SK-N-SH (cell line): ENCODE results near the gene KIF25.

Source experiments
- CHD2 ChIP-seq: fragments of 150-350 bp; IDR thresholded peaks from 2 replicates; pipeline ENCODE4 v1.6.1; 2018; ENCODE audit warnings: low read length; ENCODE audit not compliant: partially characterized antibody
- EP300 ChIP-seq, 2 experiments: IDR thresholded peaks; 2 replicates each; pipeline versions ENCODE4 v1.4.0 to v1.6.1; 2012; ENCODE audit warnings: borderline replicate concordance in 1 of 2, low read depth in 1 of 2, low read length in 1 of 2
- EZH2phosphoT487 ChIP-seq: fragments of 200-600 bp; sonication (generic); IDR thresholded peaks from 2 replicates; pipeline ENCODE4 v1.6.1; 2017; ENCODE audit warnings: low read depth, mixed run types, mild to moderate bottlenecking, antibody characterized with exemption, moderate library complexity, borderline replicate concordance
- MAX ChIP-seq: IDR thresholded peaks from 2 replicates; pipeline ENCODE4 v1.4.0; 2012; ENCODE audit warnings: low read depth
- NRF1 ChIP-seq: IDR thresholded peaks from 2 replicates; pipeline ENCODE4 v1.6.1; 2012; ENCODE audit warnings: low read depth, mild to moderate bottlenecking, low read length
- POLR2AphosphoS5 ChIP-seq: IDR thresholded peaks from 2 replicates; pipeline ENCODE4 v1.6.1; 2012; ENCODE audit warnings: low read depth, low read length
- RAD21 ChIP-seq: IDR thresholded peaks from 2 replicates; pipeline ENCODE4 v1.6.1; 2012; ENCODE audit warnings: mild to moderate bottlenecking, low read length
- RCOR1 ChIP-seq: fragments of 150-350 bp; IDR thresholded peaks from 2 replicates; pipeline ENCODE4 v1.6.1; 2017; ENCODE audit warnings: antibody characterized with exemption, low read length
- USF2 ChIP-seq: fragments of 150-350 bp; IDR thresholded peaks from 2 replicates; pipeline ENCODE4 v1.6.1; 2017; ENCODE audit warnings: antibody characterized with exemption, low read length, low read depth, borderline replicate concordance
- TF ChIP-seq, protein P1 (sequence below): fragments of 200-600 bp; sonication (generic); IDR thresholded peaks from 2 replicates; pipeline ENCODE4 v1.6.1; 2017; ENCODE audit warnings: antibody characterized with exemption, mild to moderate bottlenecking, moderate library complexity
- TF ChIP-seq, protein P2 (sequence below): IDR thresholded peaks from 2 replicates; pipeline ENCODE4 v1.4.0; 2012; ENCODE audit warnings: low read depth, borderline replicate concordance

GRCh38 chr6:167996424-167997199 lies 859 bp upstream of the KIF25 start:
- TF ChIP-seq, protein P1, sequence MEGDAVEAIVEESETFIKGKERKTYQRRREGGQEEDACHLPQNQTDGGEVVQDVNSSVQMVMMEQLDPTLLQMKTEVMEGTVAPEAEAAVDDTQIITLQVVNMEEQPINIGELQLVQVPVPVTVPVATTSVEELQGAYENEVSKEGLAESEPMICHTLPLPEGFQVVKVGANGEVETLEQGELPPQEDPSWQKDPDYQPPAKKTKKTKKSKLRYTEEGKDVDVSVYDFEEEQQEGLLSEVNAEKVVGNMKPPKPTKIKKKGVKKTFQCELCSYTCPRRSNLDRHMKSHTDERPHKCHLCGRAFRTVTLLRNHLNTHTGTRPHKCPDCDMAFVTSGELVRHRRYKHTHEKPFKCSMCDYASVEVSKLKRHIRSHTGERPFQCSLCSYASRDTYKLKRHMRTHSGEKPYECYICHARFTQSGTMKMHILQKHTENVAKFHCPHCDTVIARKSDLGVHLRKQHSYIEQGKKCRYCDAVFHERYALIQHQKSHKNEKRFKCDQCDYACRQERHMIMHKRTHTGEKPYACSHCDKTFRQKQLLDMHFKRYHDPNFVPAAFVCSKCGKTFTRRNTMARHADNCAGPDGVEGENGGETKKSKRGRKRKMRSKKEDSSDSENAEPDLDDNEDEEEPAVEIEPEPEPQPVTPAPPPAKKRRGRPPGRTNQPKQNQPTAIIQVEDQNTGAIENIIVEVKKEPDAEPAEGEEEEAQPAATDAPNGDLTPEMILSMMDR: no peak
- TF ChIP-seq RAD21 (peak; percentile 24; the same call in 1 of the 2 replicates), EP300 (IDR thresholded peaks at IDR 0.05; ENCODE audit: borderline replicate concordance in 1 of 2, low read depth in 1 of 2, low read length in 1 of 2) (no peak), RCOR1 (no peak), MAX (no peak), POLR2AphosphoS5 (no peak), NRF1 (no peak), USF2 (no peak), CHD2 (peak; percentile 32), EZH2phosphoT487 (no peak)
- TF ChIP-seq, protein P2, sequence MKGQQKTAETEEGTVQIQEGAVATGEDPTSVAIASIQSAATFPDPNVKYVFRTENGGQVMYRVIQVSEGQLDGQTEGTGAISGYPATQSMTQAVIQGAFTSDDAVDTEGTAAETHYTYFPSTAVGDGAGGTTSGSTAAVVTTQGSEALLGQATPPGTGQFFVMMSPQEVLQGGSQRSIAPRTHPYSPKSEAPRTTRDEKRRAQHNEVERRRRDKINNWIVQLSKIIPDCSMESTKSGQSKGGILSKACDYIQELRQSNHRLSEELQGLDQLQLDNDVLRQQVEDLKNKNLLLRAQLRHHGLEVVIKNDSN: no peak
